Kidney (tissue), 14 donors: Measurements from ENCODE around the gene ZBTB32. TPM values are rescaled to one million over a fixed set of nuclear protein-coding genes. Genes with fewer than 3 reads are reported as not detected.
A peak's percentile ranks its signal among the peaks of the same experiment; 100 is the strongest.

ENCODE experiments used
- DNase-seq, 5 donors: peaks; one replicate each; pipeline ENCODE4 v3.0.0-alpha.2; 2013 to 2020
- FAIRE-seq: peaks from 2 replicates; lab custom pipeline; 2012; peaks lifted over from hg19 to GRCh38; lab: Jason Lieb, UNC
- H3K27ac ChIP-seq, 2 donors: one replicate each; pipeline ENCODE4 v1.7.0; 2013; ENCODE audit warnings: low read depth in 2 of 2, low read length in 2 of 2, inconsistent platforms in 1 of 2
- H3K27me3 ChIP-seq: one replicate; pipeline ENCODE4 v1.7.1; 2013; ENCODE audit warnings: low read length, inconsistent platforms; ENCODE audit not compliant: control insufficient read depth, insufficient read depth
- H3K36me3 ChIP-seq, 3 donors: one replicate each; pipeline versions ENCODE4 v1.7.0 to v1.7.1; 2013; ENCODE audit warnings: low read length in 3 of 3, control low read depth in 1 of 3, inconsistent platforms in 1 of 3; ENCODE audit not compliant: insufficient read depth in 3 of 3, control insufficient read depth in 2 of 3
- H3K4me1 ChIP-seq, 3 donors: one replicate each; pipeline versions ENCODE4 v1.7.0 to v1.7.1; 2013; ENCODE audit warnings: low read length in 3 of 3, inconsistent platforms in 1 of 3, low read depth in 1 of 3; ENCODE audit not compliant: control insufficient read depth in 2 of 3, insufficient read depth in 2 of 3
- H3K4me3 ChIP-seq, 3 donors: one replicate each; pipeline versions ENCODE4 v1.7.0 to v1.8.1; 2013; ENCODE audit warnings: low read length in 3 of 3, control low read depth in 1 of 3, inconsistent platforms in 1 of 3
- H3K9ac ChIP-seq, 3 donors: one replicate each; pipeline versions ENCODE4 v1.7.0 to v1.7.1; 2013; ENCODE audit warnings: low read length in 3 of 3, control low read depth in 1 of 3, inconsistent platforms in 1 of 3
- H3K9me3 ChIP-seq, 3 donors: one replicate each; pipeline versions ENCODE4 v1.7.0 to v1.7.1; 2013; ENCODE audit warnings: low read length in 3 of 3, control low read depth in 1 of 3, inconsistent platforms in 1 of 3; ENCODE audit not compliant: control insufficient read depth in 2 of 3, insufficient read depth in 1 of 3
- intact Hi-C: fragments of 100-400 bp; cut with DNase I; formaldehyde crosslinking; loops from one replicate; pipeline ENCODE4 v1.11.1; 2022
- polyA plus RNA-seq: library from polyadenylated mRNA; stranded (reverse); fragments of 350-450 nt; fragmentation: Illumina TruSeq; extraction: RNeasy Lipid Tissue Mini Kit (QIAGEN cat#74804); gene quantifications from one replicate; pipeline ENCODE4 v1.2.3, GENCODE V29; 2014; ENCODE audit warnings: low read depth, low replicate concordance; ENCODE audit not compliant: insufficient read depth
- total RNA-seq: library from RNA; stranded (reverse); fragmentation: NEBNext Ultra II Directional; extraction: Animal tissue kit (Norgen Biotek cat#: 25700); gene quantifications from one replicate; pipeline ENCODE4 v1.2.1, GENCODE V29; 2021
- TF ChIP-seq, protein P1 (sequence below): IDR thresholded peaks from 3 replicates; pipeline ENCODE4 v1.5.1; 2012; ENCODE audit warnings: mild to moderate bottlenecking, moderate library complexity, borderline replicate concordance; ENCODE audit not compliant: insufficient read depth; ENCODE audit errors: extremely low read depth
- donor health status: control.
- donor health status: control.
- donor health status: control.
- donor health status: control.
- donor health status: control.
- donor health status: DM: yes; HTN: yes; CAD: no.
- donor health status: Normal renal cell carcinoma (clear cell type).

ZBTB32 gene
- total and polyA plus RNA-seq, 2 donors from 2014 or later: 1.8 TPM; not detected in 1

DNA sequence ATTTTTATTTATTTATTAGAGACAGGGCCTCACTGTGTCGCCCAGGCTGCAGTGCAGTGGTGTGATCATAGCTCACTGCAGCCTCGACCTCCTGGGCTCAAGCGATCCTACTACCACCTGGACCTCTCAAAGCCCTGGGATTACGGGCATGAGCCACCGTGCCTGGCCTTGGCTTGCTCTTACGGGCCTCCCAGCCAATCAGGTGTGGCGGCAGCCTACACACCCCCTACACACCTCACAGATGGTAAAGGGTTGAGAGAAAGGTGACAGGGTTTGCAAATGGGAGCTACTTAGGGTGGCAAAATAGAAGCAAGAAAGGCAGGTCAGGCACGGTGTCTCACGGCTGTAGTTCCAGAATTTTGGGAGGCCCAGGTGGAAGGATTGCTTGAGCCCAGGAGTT lies 1.0 kb upstream of the ZBTB32 start:
- peaks cover 0 to 8% (median 0%) of the 10 kb centered on the region in 3 donors for H3K4me1 ChIP-seq
- FAIRE-seq (no peak), DNase-seq (no peak)
- TF ChIP-seq, protein P1, sequence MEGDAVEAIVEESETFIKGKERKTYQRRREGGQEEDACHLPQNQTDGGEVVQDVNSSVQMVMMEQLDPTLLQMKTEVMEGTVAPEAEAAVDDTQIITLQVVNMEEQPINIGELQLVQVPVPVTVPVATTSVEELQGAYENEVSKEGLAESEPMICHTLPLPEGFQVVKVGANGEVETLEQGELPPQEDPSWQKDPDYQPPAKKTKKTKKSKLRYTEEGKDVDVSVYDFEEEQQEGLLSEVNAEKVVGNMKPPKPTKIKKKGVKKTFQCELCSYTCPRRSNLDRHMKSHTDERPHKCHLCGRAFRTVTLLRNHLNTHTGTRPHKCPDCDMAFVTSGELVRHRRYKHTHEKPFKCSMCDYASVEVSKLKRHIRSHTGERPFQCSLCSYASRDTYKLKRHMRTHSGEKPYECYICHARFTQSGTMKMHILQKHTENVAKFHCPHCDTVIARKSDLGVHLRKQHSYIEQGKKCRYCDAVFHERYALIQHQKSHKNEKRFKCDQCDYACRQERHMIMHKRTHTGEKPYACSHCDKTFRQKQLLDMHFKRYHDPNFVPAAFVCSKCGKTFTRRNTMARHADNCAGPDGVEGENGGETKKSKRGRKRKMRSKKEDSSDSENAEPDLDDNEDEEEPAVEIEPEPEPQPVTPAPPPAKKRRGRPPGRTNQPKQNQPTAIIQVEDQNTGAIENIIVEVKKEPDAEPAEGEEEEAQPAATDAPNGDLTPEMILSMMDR: no peak
- intact Hi-C loops: no loop called here
- no peaks in the 10 kb centered on the region for H3K9me3 ChIP-seq
- H3K27ac ChIP-seq: no peak overlapping the region
- H3K9ac ChIP-seq: no peak overlapping the region
- no peaks in the 10 kb centered on the region for H3K27me3 ChIP-seq
- H3K36me3 ChIP-seq: no peaks in the 10 kb centered on the region
- no peak overlapping the region for H3K4me3 ChIP-seq

DNA sequence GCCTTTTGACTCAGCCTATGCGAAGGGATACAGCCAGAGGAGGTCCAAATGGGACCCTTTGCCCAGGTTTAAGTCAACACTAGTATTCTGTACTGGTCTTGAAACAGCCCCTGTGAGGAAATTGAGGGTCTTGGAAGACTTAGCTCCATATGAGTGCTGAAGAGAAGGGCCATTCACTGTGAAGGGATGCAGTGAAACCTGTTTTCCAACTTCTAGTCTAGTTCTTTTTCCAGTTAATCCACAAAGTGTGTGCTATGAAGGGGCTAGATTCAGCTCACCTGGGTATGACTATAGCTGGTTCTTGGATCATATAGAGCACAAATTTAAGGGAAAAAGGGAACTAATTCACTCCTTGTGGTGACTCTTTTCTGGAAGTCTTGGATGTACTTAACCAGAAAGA lies 4.0 kb downstream of the ZBTB32 start:
- Histone ChIP-seq H3K9ac (no peak overlapping the region), H3K27ac (no peak overlapping the region), H3K4me1 (no peaks in the 10 kb centered on the region), H3K36me3 (no peaks in the 10 kb centered on the region), H3K9me3 (no peaks in the 10 kb centered on the region), H3K27me3 (no peaks in the 10 kb centered on the region), H3K4me3 (no peak overlapping the region)
- DNase-seq (peak in 1 of 5 donors; percentile 25), FAIRE-seq (no peak)
- intact Hi-C loops: no loop called here
- TF ChIP-seq, protein P1: no peak

DNA sequence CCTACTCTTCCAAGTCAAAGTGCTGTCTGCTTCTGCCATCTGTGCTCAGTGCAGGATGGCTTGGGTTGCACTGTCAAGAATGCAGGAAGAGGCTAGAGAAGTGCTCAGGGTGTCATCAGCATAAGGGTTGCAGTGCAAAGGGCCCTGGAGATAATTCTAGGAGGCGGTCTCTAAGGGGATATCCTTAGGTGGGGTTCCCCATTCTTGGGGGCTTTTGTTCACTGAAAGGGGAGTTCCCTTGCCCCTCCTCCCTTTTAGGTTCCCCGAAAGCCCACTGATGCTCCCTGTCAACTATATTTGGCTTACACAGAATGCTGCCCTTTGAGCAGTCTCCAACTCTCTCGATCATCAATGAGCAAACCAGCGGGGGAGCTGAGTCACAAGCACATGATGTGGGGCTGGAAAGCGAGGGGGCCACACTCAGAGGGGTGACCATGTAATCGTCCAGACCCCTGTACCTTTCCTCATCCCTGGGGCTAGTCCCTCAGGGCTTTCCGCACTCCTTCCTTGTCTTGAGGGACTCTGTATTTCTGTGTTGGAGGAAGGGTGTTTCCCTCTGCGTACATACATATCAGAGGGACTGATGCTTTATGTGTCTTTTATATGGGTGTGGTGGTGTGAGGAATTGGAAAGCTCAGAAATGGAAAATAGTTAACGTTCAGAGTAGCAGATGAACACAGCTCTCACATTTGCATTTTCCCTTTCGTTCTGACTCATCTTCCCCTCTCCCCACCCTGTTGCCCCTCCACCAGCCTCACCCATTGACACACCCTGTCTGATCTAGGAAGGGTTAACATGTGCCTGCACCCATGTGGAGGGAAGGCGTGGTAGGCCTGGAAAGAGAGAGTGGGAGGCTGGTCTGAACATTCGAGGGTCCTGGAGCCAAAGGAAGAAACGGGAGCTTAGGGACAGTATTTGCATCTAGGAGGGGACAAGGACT lies 6.7 kb downstream of the ZBTB32 start:
- H3K27me3 ChIP-seq: no peaks in the 10 kb centered on the region
- FAIRE-seq: no peak
- no peak overlapping the region for H3K9ac ChIP-seq
- H3K36me3 ChIP-seq: no peaks in the 10 kb centered on the region
- TF ChIP-seq, protein P1: no peak
- no peaks in the 10 kb centered on the region for H3K9me3 ChIP-seq
- intact Hi-C loops: no loop called here
- H3K27ac ChIP-seq: no peak overlapping the region
- peaks cover 0 to 5% (median 0%) of the 10 kb centered on the region in 3 donors for H3K4me1 ChIP-seq
- H3K4me3 ChIP-seq: no peak overlapping the region
- DNase-seq: no peak
